Nephron progenitor cell (in vitro differentiated cells): Measurements from ENCODE around the gene LUZP2.
A peak's percentile ranks its signal among the peaks of the same experiment; 100 is the strongest.

Source experiments
- DNase-seq: peaks from one replicate; pipeline ENCODE4 v3.0.0; 2021
- H3K27ac Mint-ChIP-seq: 2 replicates; pipeline ENCODE4 v1.8.0; 2021; ENCODE audit warnings: mild to moderate bottlenecking, moderate library complexity, mixed read lengths
- H3K27me3 Mint-ChIP-seq: 2 replicates; pipeline ENCODE4 v1.8.0; 2021; ENCODE audit warnings: mild to moderate bottlenecking, low read depth, mixed read lengths; ENCODE audit not compliant: poor library complexity
- H3K36me3 Mint-ChIP-seq: 2 replicates; pipeline ENCODE4 v1.8.0; 2021; ENCODE audit warnings: low read depth, mixed read lengths
- H3K4me1 Mint-ChIP-seq: 2 replicates; pipeline ENCODE4 v1.8.0; 2021; ENCODE audit warnings: mixed read lengths
- H3K4me3 Mint-ChIP-seq: 2 replicates; pipeline ENCODE4 v1.8.0; 2021; ENCODE audit warnings: mild to moderate bottlenecking, moderate library complexity, mixed read lengths
- H3K9me3 Mint-ChIP-seq: 2 replicates; pipeline ENCODE4 v1.8.0; 2021; ENCODE audit warnings: mild to moderate bottlenecking, moderate library complexity, mixed read lengths
- TF ChIP-seq, protein P1 (sequence below): fragments of 200-600 bp; sonication (generic); IDR thresholded peaks from 2 replicates; pipeline ENCODE4 v1.5.0; 2021; ENCODE audit warnings: antibody characterized with exemption

Gene LUZP2

DNA sequence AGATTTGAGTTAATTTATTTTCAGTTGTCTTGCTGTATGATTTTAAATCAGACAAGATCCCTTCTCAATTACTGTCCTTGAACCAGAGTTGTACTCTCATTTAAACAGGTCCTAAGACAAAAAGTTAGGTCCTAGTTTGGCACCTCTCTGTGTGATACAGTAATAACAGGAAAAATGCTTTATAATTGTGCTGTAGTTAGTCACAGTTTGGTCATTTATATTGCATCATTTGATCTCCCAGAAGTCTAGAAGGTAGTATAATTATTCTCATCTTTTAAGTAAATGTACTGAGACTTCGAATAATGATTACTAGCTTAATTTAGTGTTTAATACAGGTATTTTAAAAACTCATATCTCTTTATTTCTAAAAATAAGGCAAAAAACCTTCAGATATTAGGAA, 18.1 kb upstream of the LUZP2 start:
- Mint-ChIP-seq H3K9me3 (no peaks in the 10 kb centered on the region), H3K27me3 (no peaks in the 10 kb centered on the region), H3K4me3 (no peak overlapping the region), H3K27ac (no peak overlapping the region), H3K36me3 (no peaks in the 10 kb centered on the region), H3K4me1 (no peaks in the 10 kb centered on the region)
- DNase-seq: no peak
- TF ChIP-seq, protein P1, sequence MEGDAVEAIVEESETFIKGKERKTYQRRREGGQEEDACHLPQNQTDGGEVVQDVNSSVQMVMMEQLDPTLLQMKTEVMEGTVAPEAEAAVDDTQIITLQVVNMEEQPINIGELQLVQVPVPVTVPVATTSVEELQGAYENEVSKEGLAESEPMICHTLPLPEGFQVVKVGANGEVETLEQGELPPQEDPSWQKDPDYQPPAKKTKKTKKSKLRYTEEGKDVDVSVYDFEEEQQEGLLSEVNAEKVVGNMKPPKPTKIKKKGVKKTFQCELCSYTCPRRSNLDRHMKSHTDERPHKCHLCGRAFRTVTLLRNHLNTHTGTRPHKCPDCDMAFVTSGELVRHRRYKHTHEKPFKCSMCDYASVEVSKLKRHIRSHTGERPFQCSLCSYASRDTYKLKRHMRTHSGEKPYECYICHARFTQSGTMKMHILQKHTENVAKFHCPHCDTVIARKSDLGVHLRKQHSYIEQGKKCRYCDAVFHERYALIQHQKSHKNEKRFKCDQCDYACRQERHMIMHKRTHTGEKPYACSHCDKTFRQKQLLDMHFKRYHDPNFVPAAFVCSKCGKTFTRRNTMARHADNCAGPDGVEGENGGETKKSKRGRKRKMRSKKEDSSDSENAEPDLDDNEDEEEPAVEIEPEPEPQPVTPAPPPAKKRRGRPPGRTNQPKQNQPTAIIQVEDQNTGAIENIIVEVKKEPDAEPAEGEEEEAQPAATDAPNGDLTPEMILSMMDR: no peak

DNA sequence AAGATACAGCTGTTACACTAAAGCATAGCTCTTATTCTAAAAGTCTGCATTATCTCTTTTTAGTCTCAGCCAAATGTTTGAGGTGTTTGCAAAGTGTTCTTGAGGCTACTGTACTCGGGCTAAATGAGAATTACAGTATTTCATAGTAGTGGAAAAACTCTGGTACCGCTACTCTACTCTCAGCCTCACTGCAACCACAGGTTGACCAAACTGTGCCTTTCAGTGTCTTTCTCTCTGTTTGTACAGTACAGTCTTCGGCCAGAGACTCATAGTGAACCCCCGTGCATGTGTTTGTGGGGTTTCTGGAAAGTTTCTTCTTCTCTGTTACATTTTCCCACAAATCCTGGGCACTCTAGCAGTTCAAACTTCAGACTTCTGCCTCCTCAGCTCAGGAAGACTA, 7.4 kb upstream of the LUZP2 start:
- no peak overlapping the region for H3K4me3 Mint-ChIP-seq

DNA sequence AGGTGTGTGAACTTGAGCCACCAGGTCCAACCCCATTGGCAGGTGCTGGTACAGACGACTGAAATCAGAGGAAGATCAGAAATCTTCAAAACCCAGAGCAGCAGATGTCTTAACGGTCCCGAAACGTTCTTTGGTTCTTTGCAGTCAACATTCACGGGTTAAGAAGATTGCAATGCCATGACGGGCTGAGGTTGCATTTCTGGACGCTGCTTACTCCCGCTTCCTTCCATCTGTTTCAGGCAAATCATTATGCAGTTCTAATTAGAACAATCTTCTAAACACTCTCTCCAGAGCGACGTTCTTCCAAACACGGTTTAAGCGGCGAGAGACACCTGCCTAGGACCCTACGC, 492 bp upstream of the LUZP2 start:
- Mint-ChIP-seq H3K27me3 (peaks cover 79% of the 10 kb centered on the region), H3K36me3 (no peaks in the 10 kb centered on the region), H3K27ac (no peak overlapping the region), H3K9me3 (no peaks in the 10 kb centered on the region), H3K4me1 (peaks cover 17% of the 10 kb centered on the region), H3K4me3 (peak overlapping the region; percentile 89)
- no peak for DNase-seq
- TF ChIP-seq, protein P1: no peak

More for the DNA sequence above, 7.4 kb upstream of the LUZP2 start:
- Mint-ChIP-seq H3K9me3 (peaks cover 3% of the 10 kb centered on the region), H3K4me1 (no peaks in the 10 kb centered on the region), H3K36me3 (no peaks in the 10 kb centered on the region), H3K27ac (no peak overlapping the region), H3K27me3 (peaks cover 25% of the 10 kb centered on the region)
- TF ChIP-seq, protein P1: no peak
- DNase-seq: no peak

DNA sequence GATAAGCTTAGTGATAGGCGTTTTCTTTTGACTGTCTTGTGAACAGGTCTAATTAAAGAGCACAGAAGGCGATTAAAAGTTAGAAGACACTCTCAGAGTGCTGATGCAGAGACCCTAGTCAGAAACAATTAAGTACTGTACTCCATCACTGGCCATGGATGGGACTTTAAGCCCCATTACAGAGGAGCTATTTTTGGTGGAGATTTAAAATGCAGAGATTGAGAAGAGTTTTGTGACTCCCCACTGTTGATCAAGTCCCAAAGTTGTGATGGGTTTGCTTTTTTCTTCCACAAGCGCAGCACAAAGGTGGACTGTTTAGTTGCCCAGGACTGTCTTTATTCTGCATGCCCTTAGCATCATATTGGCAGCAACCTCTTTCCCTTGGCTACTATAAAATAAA, 978 bp downstream of the LUZP2 start:
- TF ChIP-seq, protein P1: no peak
- Mint-ChIP-seq H3K4me1 (peaks cover 17% of the 10 kb centered on the region), H3K4me3 (peak overlapping the region; percentile 89), H3K36me3 (no peaks in the 10 kb centered on the region), H3K27ac (no peak overlapping the region), H3K27me3 (peaks cover 77% of the 10 kb centered on the region), H3K9me3 (no peaks in the 10 kb centered on the region)
- no peak for DNase-seq

GRCh38 chr11:24502425-24502824, 5.6 kb downstream of the LUZP2 start:
- H3K27me3 Mint-ChIP-seq: peaks cover 36% of the 10 kb centered on the region
- H3K9me3 Mint-ChIP-seq: no peaks in the 10 kb centered on the region
- TF ChIP-seq, protein P1: no peak
- no peaks in the 10 kb centered on the region for H3K36me3 Mint-ChIP-seq
- DNase-seq: no peak
- H3K4me1 Mint-ChIP-seq: peaks cover 4% of the 10 kb centered on the region
- H3K27ac Mint-ChIP-seq: no peak overlapping the region
- H3K4me3 Mint-ChIP-seq: no peak overlapping the region

DNA sequence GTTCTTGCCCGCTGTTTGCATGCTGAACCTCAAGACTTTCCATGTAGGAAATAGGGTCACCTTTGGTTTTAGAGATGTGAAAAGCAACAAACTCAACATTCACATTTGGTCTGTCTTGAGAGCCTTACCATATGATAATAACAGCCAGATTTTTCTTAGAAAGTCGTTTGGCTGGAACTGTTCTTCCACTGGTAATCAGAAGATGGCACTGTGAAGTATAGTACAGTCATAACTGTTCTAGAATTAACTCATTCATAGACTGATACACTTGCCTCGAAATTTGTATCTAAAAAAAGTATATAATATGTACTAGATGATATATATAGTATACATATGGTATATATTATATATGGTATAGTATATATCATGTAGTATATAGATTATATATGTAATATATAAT, 12.3 kb downstream of the LUZP2 start:
- Mint-ChIP-seq H3K27ac (no peak overlapping the region), H3K9me3 (no peaks in the 10 kb centered on the region), H3K27me3 (no peaks in the 10 kb centered on the region), H3K36me3 (no peaks in the 10 kb centered on the region), H3K4me1 (no peaks in the 10 kb centered on the region), H3K4me3 (no peak overlapping the region)
- TF ChIP-seq, protein P1: no peak
- DNase-seq: no peak
